Esophagus muscularis mucosa (tissue), 4 donors: ENCODE measurements around the gene PIK3R3. TPM values are rescaled to one million over a fixed set of nuclear protein-coding genes. Genes with fewer than 3 reads are reported as not detected.

Experiments
- DNase-seq: peaks from one replicate; pipeline ENCODE4 v3.0.0-alpha.2; 2017; ENCODE audit errors: extremely low spot score
- H3K27ac ChIP-seq, 4 donors: fragments of 200-600 bp; sonication (generic); replicated peaks in 1 of 4; 1 replicate in 3 of 4; 2 replicates in 1 of 4; pipeline ENCODE4 v1.5.1; 2016 to 2019; ENCODE audit warnings: mild to moderate bottlenecking in 1 of 4
- H3K27me3 ChIP-seq, 4 donors: fragments of 200-600 bp; sonication (generic); one replicate each; pipeline versions ENCODE4 v1.5.1 to v1.6.0; 2016 to 2019
- H3K36me3 ChIP-seq, 4 donors: fragments of 200-600 bp; sonication (generic); one replicate each; pipeline ENCODE4 v1.5.1; 2016 to 2019
- H3K4me1 ChIP-seq, 4 donors: fragments of 200-600 bp; sonication (generic); one replicate each; pipeline ENCODE4 v1.5.1; 2016 to 2019
- H3K4me3 ChIP-seq, 4 donors: fragments of 200-600 bp; sonication (generic); 1 replicate in 2 of 4; 2 replicates in 2 of 4; pipeline ENCODE4 v1.5.1; 2016 to 2019; ENCODE audit warnings: mild to moderate bottlenecking in 4 of 4, moderate library complexity in 1 of 4
- H3K9me3 ChIP-seq, 4 donors: fragments of 200-600 bp; sonication (generic); 1 replicate in 3 of 4; 2 replicates in 1 of 4; pipeline ENCODE4 v1.5.1; 2016 to 2019
- CTCF ChIP-seq, 3 experiments: fragments of 200-600 bp in 2 of 3; fragments of 450-650 bp in 1 of 3; sonication (generic) in 2 of 3; IDR thresholded peaks; one replicate each; pipeline ENCODE4 v1.5.1; 2017 to 2019; ENCODE audit warnings: antibody characterized with exemption in 3 of 3, mild to moderate bottlenecking in 2 of 3, moderate library complexity in 1 of 3
- EP300 ChIP-seq: sonication (generic); formaldehyde crosslinking; IDR thresholded peaks from one replicate; pipeline ENCODE4 v1.6.1; 2017; ENCODE audit warnings: antibody characterized with exemption
- POLR2A ChIP-seq: fragments of 450-650 bp; IDR thresholded peaks from one replicate; pipeline ENCODE4 v1.6.1; 2017; ENCODE audit warnings: antibody characterized with exemption, moderate library complexity, mild to moderate bottlenecking, low read depth
- POLR2AphosphoS5 ChIP-seq, 2 donors: sonication (generic); formaldehyde crosslinking; IDR thresholded peaks; one replicate each; pipeline ENCODE4 v1.6.1; 2017; ENCODE audit warnings: antibody characterized with exemption in 2 of 2
- WGBS: methylation state at CpG from one replicate; pipeline ENCODE4 v1.1.5; 2018; 5-methylcytosine and 5-hydroxymethylcytosine counted together
- intact Hi-C: fragments of 100-400 bp; cut with DNase I; formaldehyde crosslinking; loops from one replicate; pipeline ENCODE4 v1.15.1; 2023
- total RNA-seq, 4 donors: library from RNA; depleted of rRNA; stranded (reverse); fragments of >200 nt; gene quantifications; one replicate each; pipeline versions ENCODE4 v1.1.0 to v1.2.1, GENCODE V29; 2016

Gene PIK3R3
- total RNA-seq, 4 donors from 2014 or later = 13.7 to 34.3 (median 21.4) TPM

GRCh38 chr1:46176211-46176865, 43.9 kb upstream of the PIK3R3 start, which contains the start of gene P3R3URF:
Gene P3R3URF (minus strand): TSS chr1:46176488. CDS start chr1:46176471, 17 bp downstream.
- peak within 1 kb of the TSS; percentile 73 to 76 (median 75) for H3K27ac ChIP-seq
- H3K36me3 ChIP-seq = no peaks in the 10 kb centered on the region
- intact Hi-C loops = loop anchor here (5.0 kb wide), 1 partner anchor 44 kb away; the partner anchor contains the start of gene PIK3R3
- H3K4me3 ChIP-seq = no peak within 1 kb of the TSS
- 89% methylated on average over 10 of the region's 13 CpGs for WGBS
- H3K4me1 ChIP-seq = peaks cover 43 to 53% (median 52%) of the 10 kb centered on the region in 4 donors
- H3K9me3 ChIP-seq = no peaks in the 10 kb centered on the region
- no peak for DNase-seq
- no peaks in the 10 kb centered on the region for H3K27me3 ChIP-seq
- no peak for TF ChIP-seq POLR2AphosphoS5 (IDR thresholded peaks at IDR 0.05)
- TF ChIP-seq CTCF (IDR thresholded peaks at IDR 0.05) = no peak

- WGBS = 84% methylated on average over 3 of the region's 3 CpGs
- no peak for TF ChIP-seq POLR2AphosphoS5 (IDR thresholded peaks at IDR 0.05)
- no peak for TF ChIP-seq EP300
- TF ChIP-seq POLR2A = no peak
- no peak for TF ChIP-seq CTCF (IDR thresholded peaks at IDR 0.05)
- H3K4me3 ChIP-seq = no peak overlapping the region
- no peaks in the 10 kb centered on the region for H3K36me3 ChIP-seq
- H3K4me1 ChIP-seq = peaks cover 49 to 55% (median 53%) of the 10 kb centered on the region in 4 donors
- DNase-seq = no peak
- no peaks in the 10 kb centered on the region for H3K9me3 ChIP-seq
- no peaks in the 10 kb centered on the region for H3K27me3 ChIP-seq
- intact Hi-C loops = loop anchor here (5.0 kb wide), 1 partner anchor 43 kb away; the partner anchor contains the start of gene PIK3R3
- H3K27ac ChIP-seq = peak overlapping the region; percentile 73 to 76 (median 75)
Observed at GRCh38 chr1:46175243-46175642, 42.8 kb upstream of the PIK3R3 start.

- intact Hi-C loops = loop anchor here (5.0 kb wide), 1 partner anchor 42 kb away; the partner anchor contains the start of gene PIK3R3
- H3K9me3 ChIP-seq = no peaks in the 10 kb centered on the region
- H3K27ac ChIP-seq = peak within 1 kb of the TSS; percentile 73 to 76 (median 75)
- TF ChIP-seq POLR2A (no peak), CTCF (IDR thresholded peaks at IDR 0.05) (peak in 1 of 3 experiments; percentile 8), POLR2AphosphoS5 (IDR thresholded peaks at IDR 0.05) (peak; percentile 56 to 65)
- H3K27me3 ChIP-seq = no peaks in the 10 kb centered on the region
- H3K36me3 ChIP-seq = no peaks in the 10 kb centered on the region
- peak within 1 kb of the TSS in 1 of 4 donors; percentile 2 for H3K4me3 ChIP-seq
- 46% methylated on average over 11 of the region's 11 CpGs for WGBS
- H3K4me1 ChIP-seq = peaks cover 43 to 59% (median 48%) of the 10 kb centered on the region in 4 donors
- no peak for DNase-seq
Observed at GRCh38 chr1:46174448-46175231, 42.2 kb upstream of the PIK3R3 start, which contains the start of gene TSPAN1. Gene TSPAN1 (plus strand): TSS chr1:46175087. CDS start chr1:46181108, 6,021 bp downstream.

- Histone ChIP-seq H3K36me3 (no peaks in the 10 kb centered on the region), H3K27me3 (no peaks in the 10 kb centered on the region), H3K4me3 (no peak overlapping the region), H3K9me3 (no peaks in the 10 kb centered on the region), H3K4me1 (peaks cover 38 to 67% (median 43%) of the 10 kb centered on the region in 4 donors), H3K27ac (peak overlapping the region; percentile 73 to 76 (median 75))
- intact Hi-C loops = no loop called here
- WGBS = 15% methylated on average over 3 of the region's 4 CpGs
- TF ChIP-seq POLR2A (no peak), EP300 (no peak), CTCF (IDR thresholded peaks at IDR 0.05) (peak in 1 of 3 experiments; percentile 9), POLR2AphosphoS5 (IDR thresholded peaks at IDR 0.05) (peak in 1 of 2 donors; percentile 27)
- no peak for DNase-seq
Observed at GRCh38 chr1:46173361-46173856, 41.0 kb upstream of the PIK3R3 start.
